ENCODE measurements around the gene PARP15. TPM values are rescaled to one million over a fixed set of nuclear protein-coding genes. Genes with fewer than 3 reads are reported as not detected.

The PARP15 gene
- total RNA-seq (10 to 100 TPM; 41.6 to 41.8 TPM), total RNA-seq (3.7 to 138 (median 56.7) reads per million in 172 experiments)
- 55.7 TPM for polyA plus RNA-seq (2013, experiment 1 of 2)
- polyA plus RNA-seq (2013, experiment 2 of 2), result 77.6 TPM

GRCh38 chr3:122577409-122578031, at the start of gene PARP15:
PARP15 (plus strand) TSS chr3:122577650; CDS start chr3:122577668, 18 bp downstream.
- Mint-ChIP-seq H3K4me1 (ENCODE audit: low read depth) (peaks cover 72% of the 10 kb centered on the region), H3K27ac (peak within 1 kb of the TSS; percentile 86)
- TF ChIP-seq CTCF (IDR thresholded peaks at IDR 0.05), result no peak

GRCh38 chr3:122530164-122530563, 47.3 kb upstream of the PARP15 start:
- no peaks in the 10 kb centered on the region for H3K27me3 ChIP-seq (ENCODE audit: control insufficient read depth in 1 of 2, insufficient read depth in 2 of 2, low read length in 2 of 2)
- Mint-ChIP-seq H3K27me3 (no peaks in the 10 kb centered on the region), H3K4me3 (no peak overlapping the region), H3K27ac (no peak overlapping the region), H3K9me3 (no peaks in the 10 kb centered on the region), H3K4me1 (ENCODE audit: low read depth) (peaks cover 4% of the 10 kb centered on the region), H3K36me3 (ENCODE audit: low read depth) (peaks cover 60% of the 10 kb centered on the region)
- H3K4me3 ChIP-seq (ENCODE audit: low read length), result no peak overlapping the region
- CTCF ChIA-PET, result no interaction called here
- DNase-seq (no peak), ATAC-seq (ENCODE audit: poor library complexity) (no peak)
- POLR2A ChIA-PET, result no interaction called here
- no peak for TF ChIP-seq CTCF (IDR thresholded peaks at IDR 0.05)
- H3K36me3 ChIP-seq (ENCODE audit: insufficient read depth, low read length), result peaks cover 58% of the 10 kb centered on the region
- no peaks in the 10 kb centered on the region for H3K9me3 ChIP-seq (ENCODE audit: control insufficient read depth in 1 of 2, insufficient read depth in 1 of 2, low read length in 2 of 2)
- no peaks in the 10 kb centered on the region for H3K4me1 ChIP-seq (ENCODE audit: insufficient read depth, low read length)
- intact Hi-C loops (cut with DNase I, micrococcal nuclease), result no loop called here
- H3K27ac ChIP-seq (ENCODE audit: low read depth in 1 of 2, low read length in 2 of 2), result no peak overlapping the region

More at GRCh38 chr3:122577409-122578031, at the start of gene PARP15:
- H3K9me3 ChIP-seq (ENCODE audit: control insufficient read depth in 1 of 2, insufficient read depth in 1 of 2, low read length in 2 of 2), result peaks cover 4 to 14% of the 10 kb centered on the region in 2 experiments
- Mint-ChIP-seq H3K4me3 (peak within 1 kb of the TSS; percentile 99), H3K27me3 (no peaks in the 10 kb centered on the region), H3K36me3 (ENCODE audit: low read depth) (peaks cover 62% of the 10 kb centered on the region), H3K9me3 (peaks cover 5% of the 10 kb centered on the region)
- H3K4me3 ChIP-seq (ENCODE audit: low read length), result peak within 1 kb of the TSS; percentile 81
- no peaks in the 10 kb centered on the region for H3K27me3 ChIP-seq (ENCODE audit: control insufficient read depth in 1 of 2, insufficient read depth in 2 of 2, low read length in 2 of 2)
- H3K4me1 ChIP-seq (ENCODE audit: insufficient read depth, low read length), result peaks cover 29% of the 10 kb centered on the region
- DNase-seq (peak; percentile 20 to 72 (median 46)), ATAC-seq (ENCODE audit: poor library complexity) (peak; percentile 80)
- H3K36me3 ChIP-seq (ENCODE audit: insufficient read depth, low read length), result peaks cover 9% of the 10 kb centered on the region
- ChIA-PET CTCF (no interaction called here), POLR2A (interaction anchor here (0.8 to 3.3 kb wide), 7 partner anchors 14 to 185 kb away, joined by 3 to 28 read pairs (median 4); partner anchors contain the start of genes DTX3L, KPNA1, PARP14 and PARP9)
- intact Hi-C loops (cut with DNase I, micrococcal nuclease), result loop anchor here (2.0 to 5.0 kb wide), 2 partner anchors 13 to 215 kb away; partner anchors contain the start of genes DTX3L (in 1 of the 2), HSPBAP1 (in 1 of the 2) and PARP9 (in 1 of the 2)
- peak within 1 kb of the TSS; percentile 53 to 65 for H3K27ac ChIP-seq (ENCODE audit: low read depth in 1 of 2, low read length in 2 of 2)

GRCh38 chr3:122533480-122533879, 44.0 kb upstream of the PARP15 start:
- Histone ChIP-seq H3K9me3 (ENCODE audit: control insufficient read depth in 1 of 2, insufficient read depth in 1 of 2, low read length in 2 of 2) (no peaks in the 10 kb centered on the region), H3K4me1 (ENCODE audit: insufficient read depth, low read length) (no peaks in the 10 kb centered on the region), H3K27ac (ENCODE audit: low read depth in 1 of 2, low read length in 2 of 2) (no peak overlapping the region), H3K4me3 (ENCODE audit: low read length) (no peak overlapping the region), H3K36me3 (ENCODE audit: insufficient read depth, low read length) (peaks cover 80% of the 10 kb centered on the region), H3K27me3 (ENCODE audit: control insufficient read depth in 1 of 2, insufficient read depth in 2 of 2, low read length in 2 of 2) (no peaks in the 10 kb centered on the region)
- H3K27ac Mint-ChIP-seq, result no peak overlapping the region
- H3K9me3 Mint-ChIP-seq, result no peaks in the 10 kb centered on the region
- H3K4me3 Mint-ChIP-seq, result no peak overlapping the region
- POLR2A ChIA-PET, result no interaction called here
- H3K27me3 Mint-ChIP-seq, result no peaks in the 10 kb centered on the region
- no peak for DNase-seq
- peaks cover 4% of the 10 kb centered on the region for H3K4me1 Mint-ChIP-seq (ENCODE audit: low read depth)
- CTCF ChIA-PET, result no interaction called here
- intact Hi-C loops (cut with DNase I, micrococcal nuclease), result no loop called here
- no peak for TF ChIP-seq CTCF (IDR thresholded peaks at IDR 0.05)
- peaks cover 81% of the 10 kb centered on the region for H3K36me3 Mint-ChIP-seq (ENCODE audit: low read depth)
- ATAC-seq (ENCODE audit: poor library complexity), result no peak

Measured in CD4-positive, alpha-beta T cell (primary cell).